CD4-positive, alpha-beta T cell treated with Interleukin-10 for 1 hour (primary cell): ENCODE data around the gene CDH10.

ENCODE experiments used
- DNase-seq: peaks from one replicate; pipeline ENCODE4 v3.0.0-alpha.2; 2020

CDH10 gene

GRCh38 chr5:24595329-24595728, 49.4 kb downstream of the CDH10 start:
- no peak for DNase-seq

GRCh38 chr5:24591426-24591825, 53.4 kb downstream of the CDH10 start:
- no peak for DNase-seq

GRCh38 chr5:24589566-24589965, 55.2 kb downstream of the CDH10 start:
- DNase-seq = no peak

- no peak for DNase-seq
These were observed 59.0 kb downstream of the CDH10 start for GRCh38 chr5:24585751-24586150.

- DNase-seq = no peak
These were observed 73.5 kb downstream of the CDH10 start for GRCh38 chr5:24571302-24571701.

GRCh38 chr5:24566933-24567332, 77.8 kb downstream of the CDH10 start:
- no peak for DNase-seq

GRCh38 chr5:24555229-24555628, 89.5 kb downstream of the CDH10 start:
- no peak for DNase-seq

- DNase-seq = no peak
These were observed 97.6 kb downstream of the CDH10 start for GRCh38 chr5:24547132-24547531.

- DNase-seq = no peak
These were observed 105.2 kb downstream of the CDH10 start for GRCh38 chr5:24539613-24540012.

GRCh38 chr5:24538346-24538745, 106.4 kb downstream of the CDH10 start:
- no peak for DNase-seq

- DNase-seq = no peak
These were observed 109.1 kb downstream of the CDH10 start for GRCh38 chr5:24535646-24536045.

GRCh38 chr5:24530906-24531305, 113.9 kb downstream of the CDH10 start:
- DNase-seq = no peak

GRCh38 chr5:24525414-24525813, 119.4 kb downstream of the CDH10 start:
- no peak for DNase-seq

- no peak for DNase-seq
These were observed 132.4 kb downstream of the CDH10 start for GRCh38 chr5:24512423-24512822.

GRCh38 chr5:24510523-24510988, 134.2 kb downstream of the CDH10 start:
- DNase-seq = no peak

- DNase-seq = no peak
These were observed 134.8 kb downstream of the CDH10 start for GRCh38 chr5:24509943-24510342.

- no peak for DNase-seq
These were observed 139.5 kb downstream of the CDH10 start for GRCh38 chr5:24505258-24505657.

- DNase-seq = no peak
These were observed 147.1 kb downstream of the CDH10 start for GRCh38 chr5:24497591-24498157.

GRCh38 chr5:24497145-24497544, 147.6 kb downstream of the CDH10 start:
- no peak for DNase-seq

- DNase-seq = no peak
These were observed 148.5 kb downstream of the CDH10 start for GRCh38 chr5:24496268-24496667.

- no peak for DNase-seq
These were observed 152.5 kb downstream of the CDH10 start for GRCh38 chr5:24492229-24492628.

GRCh38 chr5:24491490-24491889, 153.3 kb downstream of the CDH10 start:
- no peak for DNase-seq

GRCh38 chr5:24487368-24488229, 157.2 kb downstream of the CDH10 start:
- DNase-seq = no peak

GRCh38 chr5:24480952-24481351, 163.8 kb downstream of the CDH10 start:
- no peak for DNase-seq

- DNase-seq = no peak
These were observed 166.8 kb downstream of the CDH10 start for GRCh38 chr5:24477958-24478357.
